A549 (cell line): ENCODE results near the gene ENTPD7.

Experiments used
- CHD4 ChIP-seq: fragments of 200-600 bp; sonication (generic); IDR thresholded peaks from 2 replicates; pipeline ENCODE4 v1.6.1; 2016; ENCODE audit warnings: antibody characterized with exemption, mild to moderate bottlenecking, borderline replicate concordance
- CTCF ChIP-seq: fragments of >200 bp; sonication (Bioruptor Twin); formaldehyde crosslinking; IDR thresholded peaks from 3 replicates; pipeline ENCODE4 v1.5.1; 2016
- EP300 ChIP-seq, 2 experiments: fragments of >200 bp; sonication (Bioruptor Twin); formaldehyde crosslinking; IDR thresholded peaks; 2 replicates in 1 of 2; 3 replicates in 1 of 2; pipeline ENCODE4 v1.6.1; 2016 to 2017
- GATA3 ChIP-seq: IDR thresholded peaks from 2 replicates; pipeline ENCODE4 v1.6.1; 2012; ENCODE audit warnings: borderline replicate concordance
- HOXB5 ChIP-seq: fragments of 250-450 bp; sonication (Bioruptor Pico); IDR thresholded peaks from 2 replicates; pipeline ENCODE4 v1.5.0; 2020; ENCODE audit warnings: mild to moderate bottlenecking, moderate library complexity
- JUN ChIP-seq, 2 experiments: fragments of >200 bp; sonication (Bioruptor Twin); formaldehyde crosslinking; IDR thresholded peaks; 2 replicates in 1 of 2; 3 replicates in 1 of 2; pipeline ENCODE4 v1.6.1; 2016 to 2017
- KDM5A ChIP-seq: fragments of 200-600 bp; sonication (generic); IDR thresholded peaks from 2 replicates; pipeline ENCODE4 v1.6.1; 2016; ENCODE audit warnings: antibody characterized with exemption, mild to moderate bottlenecking
- MAFK ChIP-seq: fragments of 450-650 bp; IDR thresholded peaks from 2 replicates; pipeline ENCODE4 v1.6.1; 2014; ENCODE audit not compliant: partially characterized antibody
- MAX ChIP-seq: IDR thresholded peaks from 2 replicates; pipeline ENCODE4 v1.6.1; 2012
- MAZ ChIP-seq: fragments of 150-350 bp; IDR thresholded peaks from 2 replicates; pipeline ENCODE4 v1.6.1; 2014; ENCODE audit warnings: antibody characterized with exemption, low read depth, low read length, borderline replicate concordance
- MYC ChIP-seq: IDR thresholded peaks from 2 replicates; pipeline ENCODE4 v1.6.1; 2012; ENCODE audit warnings: mild to moderate bottlenecking, inconsistent platforms, low read length, improper control_type of control experiment, borderline replicate concordance
- POLR2A ChIP-seq: IDR thresholded peaks from 2 replicates; pipeline ENCODE4 v1.6.1; 2012; ENCODE audit warnings: mild to moderate bottlenecking, low read length
- RAD21 ChIP-seq, 2 experiments: fragments of >200 bp in 1 of 2; sonication (Bioruptor Twin) in 1 of 2; formaldehyde crosslinking in 1 of 2; IDR thresholded peaks in 1 of 2; conservative IDR thresholded peaks in 1 of 2; 2 replicates in 1 of 2; 3 replicates in 1 of 2; pipeline ENCODE4 v1.6.1; 2012 to 2018; ENCODE audit warnings: inconsistent platforms in 1 of 2
- REST ChIP-seq: fragments of 200-600 bp; sonication (generic); IDR thresholded peaks from 2 replicates; pipeline ENCODE4 v1.6.1; 2016; ENCODE audit warnings: antibody characterized with exemption, mild to moderate bottlenecking, moderate library complexity

GRCh38 chr10:99612167-99612831 is 47.0 kb upstream of the ENTPD7 start:
- TF ChIP-seq KDM5A (no peak), HOXB5 (CRISPR knock-in tag) (no peak), EP300 (IDR thresholded peaks at IDR 0.05) (no peak), POLR2A (no peak), MYC (no peak), CTCF (peak; percentile 91), RAD21 (conservative IDR thresholded peaks at IDR 0.05 in 1 of 2, IDR thresholded peaks at IDR 0.05 in 1 of 2) (peak; percentile 88), CHD4 (no peak), GATA3 (no peak), MAFK (no peak), JUN (IDR thresholded peaks at IDR 0.05) (no peak), REST (no peak), MAX (peak; percentile 44; the same call in 1 of the 2 replicates), MAZ (no peak)
